Ovary (tissue), 9 donors: ENCODE data around the gene LYZL2. TPM values are rescaled to one million over a fixed set of nuclear protein-coding genes. Genes with fewer than 3 reads are reported as not detected.
"Not testable (repeated sequence)": the region's sequence is repeated elsewhere in the genome, so short reads cannot be mapped to it uniquely, and the experiment has no call there.

Source experiments
- DNase-seq, 5 donors: peaks; one replicate each; pipeline ENCODE4 v3.0.0-alpha.2; 2019 to 2020
- H3K27ac ChIP-seq, 2 donors: fragments of 200-600 bp; one replicate each; pipeline versions ENCODE4 v1.5.1 to v1.8.0; 2019 to 2022
- H3K27me3 ChIP-seq: fragments of 200-600 bp; one replicate; pipeline ENCODE4 v1.8.0; 2022
- H3K36me3 ChIP-seq: fragments of 200-600 bp; sonication (generic); one replicate; pipeline ENCODE4 v1.5.1; 2019
- H3K4me1 ChIP-seq: one replicate; pipeline ENCODE4 v1.8.1; 2013; ENCODE audit warnings: mild to moderate bottlenecking, moderate library complexity; ENCODE audit not compliant: insufficient read depth
- H3K4me3 ChIP-seq: fragments of 200-600 bp; sonication (generic); one replicate; pipeline ENCODE4 v1.5.1; 2017
- H3K9me3 ChIP-seq, 2 donors: fragments of 200-600 bp in 1 of 2; sonication (generic) in 1 of 2; one replicate each; pipeline versions ENCODE4 v1.5.1 to v1.8.1; 2013 to 2019; ENCODE audit warnings: mild to moderate bottlenecking in 1 of 2, moderate library complexity in 1 of 2
- EP300 ChIP-seq: sonication (generic); formaldehyde crosslinking; IDR thresholded peaks from one replicate; pipeline ENCODE4 v1.6.1; 2017; ENCODE audit warnings: antibody characterized with exemption
- POLR2A ChIP-seq: fragments of 450-650 bp; IDR thresholded peaks from one replicate; pipeline ENCODE4 v1.6.1; 2017; ENCODE audit warnings: antibody characterized with exemption, mild to moderate bottlenecking, moderate library complexity
- WGBS, 3 donors: extraction: QIAGEN DNeasy Blood & Tissue Kit in 1 of 3; methylation state at CpG; one replicate each; pipeline versions ENCODE4 v1.1.5 to v1.1.7; 2013 to 2017; 5-methylcytosine and 5-hydroxymethylcytosine counted together
- intact Hi-C, 4 donors: fragments of 100-400 bp; cut with DNase I; formaldehyde crosslinking; loops; one replicate each; pipeline versions ENCODE4 v1.11.0 to v1.15.1; 2022 to 2023
- polyA plus RNA-seq, 2 donors: library from polyadenylated mRNA; stranded (reverse); fragments of 200-250 nt in 1 of 2; fragments of 350-450 nt in 1 of 2; fragmentation: Illumina TruSeq in 1 of 2; extraction: RNeasy Lipid Tissue Mini Kit (QIAGEN cat#74804) in 1 of 2; gene quantifications; one replicate each; pipeline ENCODE4 v1.2.3, GENCODE V29; 2013 to 2014
- total RNA-seq, 7 donors: library from RNA; depleted of rRNA in 2 of 7; stranded (reverse); fragments of >200 nt in 2 of 7; fragmentation: NEBNext Ultra II Directional in 3 of 7; extraction: Animal tissue kit (Norgen Biotek cat#: 25700) in 3 of 7; gene quantifications; one replicate each; pipeline versions ENCODE4 v1.1.0 to v1.2.4, GENCODE V29; 2016 to 2023
- TF ChIP-seq, protein P1 (sequence below), 3 donors: fragments of 450-650 bp in 2 of 3; fragments of 200-600 bp in 1 of 3; IDR thresholded peaks; one replicate each; pipeline versions ENCODE4 v1.5.1 to v1.8.0; 2016 to 2022; ENCODE audit warnings: antibody characterized with exemption in 3 of 3, mild to moderate bottlenecking in 1 of 3
- donor health status: DM: no; HTN: no; CAD: no; lungs with moderate emphysema.
- donor health status: DM: no; HTN: no; CAD: no.
- donor health status: Bipolar disorder and iron deficiency.
- donor health status: DM: yes; HTN: yes; CAD: no.
- donor health status: DM: no; HTN: no; CAD: no.
- donor health status: DM: yes; HTN: yes; CAD: no.

The LYZL2 gene
- total and polyA plus RNA-seq, 9 donors, result not detected

DNA sequence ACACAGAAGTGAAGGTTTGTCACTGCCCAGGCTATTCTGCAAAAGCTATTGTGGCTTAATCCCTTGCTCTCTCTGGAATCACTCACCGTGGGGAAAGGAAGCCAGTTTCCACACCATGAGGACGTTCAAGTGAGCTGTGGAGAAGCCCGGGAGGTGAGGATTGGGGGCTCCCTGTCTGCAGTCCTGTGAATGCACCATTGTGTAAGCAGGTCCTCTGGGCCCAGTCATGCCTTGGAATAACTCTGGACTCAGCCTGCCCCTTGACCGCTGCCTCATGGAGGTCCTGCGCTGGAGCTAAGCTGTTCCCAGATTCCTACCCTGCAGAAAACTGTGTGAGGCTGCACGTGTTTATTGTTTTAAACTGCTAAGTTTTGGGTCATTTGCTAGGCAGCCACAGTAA, 33.5 kb downstream of the LYZL2 start:
- Histone ChIP-seq H3K36me3 (no peaks in the 10 kb centered on the region), H3K4me3 (no peak overlapping the region), H3K9me3 (no peaks in the 10 kb centered on the region), H3K27me3 (no peaks in the 10 kb centered on the region), H3K27ac (no peak overlapping the region), H3K4me1 (no peaks in the 10 kb centered on the region)
- DNase-seq, result no peak
- TF ChIP-seq EP300 (no peak), POLR2A (no peak)
- TF ChIP-seq, protein P1, sequence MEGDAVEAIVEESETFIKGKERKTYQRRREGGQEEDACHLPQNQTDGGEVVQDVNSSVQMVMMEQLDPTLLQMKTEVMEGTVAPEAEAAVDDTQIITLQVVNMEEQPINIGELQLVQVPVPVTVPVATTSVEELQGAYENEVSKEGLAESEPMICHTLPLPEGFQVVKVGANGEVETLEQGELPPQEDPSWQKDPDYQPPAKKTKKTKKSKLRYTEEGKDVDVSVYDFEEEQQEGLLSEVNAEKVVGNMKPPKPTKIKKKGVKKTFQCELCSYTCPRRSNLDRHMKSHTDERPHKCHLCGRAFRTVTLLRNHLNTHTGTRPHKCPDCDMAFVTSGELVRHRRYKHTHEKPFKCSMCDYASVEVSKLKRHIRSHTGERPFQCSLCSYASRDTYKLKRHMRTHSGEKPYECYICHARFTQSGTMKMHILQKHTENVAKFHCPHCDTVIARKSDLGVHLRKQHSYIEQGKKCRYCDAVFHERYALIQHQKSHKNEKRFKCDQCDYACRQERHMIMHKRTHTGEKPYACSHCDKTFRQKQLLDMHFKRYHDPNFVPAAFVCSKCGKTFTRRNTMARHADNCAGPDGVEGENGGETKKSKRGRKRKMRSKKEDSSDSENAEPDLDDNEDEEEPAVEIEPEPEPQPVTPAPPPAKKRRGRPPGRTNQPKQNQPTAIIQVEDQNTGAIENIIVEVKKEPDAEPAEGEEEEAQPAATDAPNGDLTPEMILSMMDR (IDR thresholded peaks at IDR 0.05), result no peak
- intact Hi-C loops, result loop anchor here in 2 of 4 donors (10.0 kb wide), 1 partner anchor 61 kb away; no protein-coding TSS in a partner anchor
- 70 to 83% (median 79%) methylated on average over 6 of the region's 6 CpGs for WGBS, 3 donors

DNA sequence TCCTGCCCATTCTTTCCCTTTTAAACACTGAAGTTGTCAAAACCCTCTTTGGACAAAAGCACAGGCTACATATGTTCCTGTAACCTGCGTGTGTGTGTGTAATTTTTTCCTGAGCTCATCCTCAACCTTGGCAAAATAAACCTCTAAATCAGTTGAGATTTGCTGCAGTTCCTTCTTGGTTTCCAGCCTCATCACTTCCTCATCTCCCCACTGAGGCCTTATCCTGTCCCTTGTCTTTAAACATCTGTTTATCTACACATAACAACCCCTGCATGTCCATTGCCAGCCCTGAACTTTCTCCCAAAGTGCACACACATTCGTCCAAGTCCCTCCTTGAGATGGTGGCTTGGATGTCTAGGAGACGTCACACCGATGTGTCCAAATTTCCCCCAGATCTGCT, 35.5 kb downstream of the LYZL2 start:
- H3K4me3 ChIP-seq, result no peak overlapping the region
- intact Hi-C loops, result loop anchor here in 3 of 4 donors (5.0 to 10.0 kb wide), 2 partner anchors 59 to 202 kb away; no protein-coding TSS in a partner anchor
- TF ChIP-seq, protein P1 (IDR thresholded peaks at IDR 0.05), result no peak
- TF ChIP-seq POLR2A (no peak), EP300 (no peak)
- H3K9me3 ChIP-seq, result no peaks in the 10 kb centered on the region
- H3K4me1 ChIP-seq, result no peaks in the 10 kb centered on the region
- H3K27ac ChIP-seq, result no peak overlapping the region
- no peaks in the 10 kb centered on the region for H3K27me3 ChIP-seq
- H3K36me3 ChIP-seq, result no peaks in the 10 kb centered on the region
- DNase-seq, result no peak
- WGBS, 3 donors, result 68 to 76% (median 71%) methylated on average over 4 of the region's 4 CpGs

DNA sequence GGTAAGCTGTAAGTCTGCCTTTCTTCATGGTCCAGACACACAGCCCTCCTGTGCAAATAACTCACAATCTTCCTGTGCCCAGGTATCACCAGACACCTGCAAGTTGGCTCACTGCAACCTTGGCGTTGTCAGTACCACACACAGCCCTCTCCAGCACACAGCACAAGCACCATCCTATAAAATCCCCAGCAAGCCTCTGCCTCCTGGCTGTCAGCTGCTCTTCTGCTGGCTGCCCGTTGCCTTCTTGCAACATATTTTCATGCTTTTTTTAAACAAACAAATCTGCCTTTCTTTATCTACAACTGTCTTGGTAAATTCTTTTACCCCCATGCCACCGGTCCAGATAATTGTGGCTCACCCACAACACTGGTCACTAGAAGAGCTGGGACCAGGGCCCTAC, 36.8 kb downstream of the LYZL2 start:
- not testable (repeated sequence) for H3K27me3 ChIP-seq, DNase-seq, H3K9me3 ChIP-seq, H3K4me3 ChIP-seq, H3K36me3 ChIP-seq, H3K4me1 ChIP-seq, H3K27ac ChIP-seq
- intact Hi-C loops, result loop anchor here in 3 of 4 donors (5.0 to 10.0 kb wide), 2 partner anchors 58 to 200 kb away; no protein-coding TSS in a partner anchor
- 43 to 53% (median 51%) methylated on average over 3 of the region's 3 CpGs for whole genome bisulfite sequencing, 3 donors

DNA sequence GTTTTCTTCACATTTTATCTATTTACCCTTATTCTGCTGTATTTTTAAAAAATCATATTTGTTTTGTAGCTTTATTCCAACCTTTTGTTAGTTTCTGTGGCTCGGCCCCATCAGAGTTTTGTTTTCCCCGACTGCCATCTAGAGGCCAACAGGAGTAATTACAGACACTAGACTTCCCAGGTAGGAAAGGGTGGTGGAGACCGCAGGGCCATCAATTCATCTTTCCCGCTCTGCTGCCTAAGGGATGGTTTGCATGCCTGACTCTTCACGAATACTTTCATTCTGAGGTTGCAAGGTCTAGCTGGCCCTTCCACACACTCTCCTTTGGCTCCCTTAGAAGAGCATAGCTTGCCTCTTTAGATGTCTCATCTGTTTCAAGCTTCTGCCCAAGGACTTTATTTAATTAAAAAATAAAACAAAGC, 38.3 kb downstream of the LYZL2 start:
- peak in 2 of 5 donors; percentile 24 to 41 for DNase-seq
- Histone ChIP-seq H3K36me3 (no peaks in the 10 kb centered on the region), H3K4me1 (no peaks in the 10 kb centered on the region), H3K27ac (no peak overlapping the region), H3K9me3 (no peaks in the 10 kb centered on the region), H3K27me3 (no peaks in the 10 kb centered on the region), H3K4me3 (no peak overlapping the region)
- 2 to 3% (median 3%) methylated on average over 5 of the region's 5 CpGs for WGBS, 3 donors
- intact Hi-C loops, result loop anchor here in 3 of 4 donors (5.0 to 10.0 kb wide), 2 partner anchors 56 to 199 kb away; no protein-coding TSS in a partner anchor
- TF ChIP-seq POLR2A (no peak), EP300 (no peak)
- TF ChIP-seq, protein P1 (IDR thresholded peaks at IDR 0.05), result peak; percentile 60 to 90 (median 78)

DNA sequence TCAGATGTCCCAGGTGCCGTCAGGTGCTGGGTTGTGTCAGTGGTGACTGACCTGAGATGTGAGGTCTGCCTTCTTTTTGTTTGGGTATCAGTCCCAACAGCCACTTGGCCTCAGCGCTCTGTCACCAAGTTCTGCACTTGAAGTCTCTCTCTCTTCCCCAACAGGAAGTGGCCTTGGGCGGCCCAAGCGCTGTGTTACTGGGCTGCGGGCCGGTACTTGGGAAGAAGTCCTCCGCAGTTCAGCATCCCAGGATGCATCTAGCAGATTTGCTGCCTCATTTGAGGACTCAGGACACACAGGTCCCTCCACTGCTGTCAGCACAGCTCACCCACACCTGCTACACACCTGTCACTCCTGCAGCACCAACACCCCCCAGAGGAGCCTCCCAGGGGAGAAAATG, 40.1 kb downstream of the LYZL2 start:
- WGBS, 3 donors, result 79 to 86% (median 84%) methylated on average over 7 of the region's 7 CpGs
- H3K4me3 ChIP-seq, result no peak overlapping the region
- no peak overlapping the region for H3K27ac ChIP-seq
- DNase-seq, result no peak
- H3K36me3 ChIP-seq, result no peaks in the 10 kb centered on the region
- no peaks in the 10 kb centered on the region for H3K4me1 ChIP-seq
- TF ChIP-seq, protein P1 (IDR thresholded peaks at IDR 0.05), result no peak
- no peak for TF ChIP-seq EP300
- TF ChIP-seq POLR2A, result no peak
- intact Hi-C loops, result loop anchor here in 2 of 4 donors (5.0 kb wide), 1 partner anchor 202 kb away; no protein-coding TSS in a partner anchor
- no peaks in the 10 kb centered on the region for H3K9me3 ChIP-seq
- no peaks in the 10 kb centered on the region for H3K27me3 ChIP-seq
